Testis (tissue), 3 donors: ENCODE measurements around the gene GATA2. TPM values are rescaled to one million over a fixed set of nuclear protein-coding genes. Genes with fewer than 3 reads are reported as not detected.
A peak's percentile ranks its signal among the peaks of the same experiment; 100 is the strongest.

Experiments used
- DNase-seq: peaks from one replicate; pipeline ENCODE4 v3.0.0-alpha.2; 2019
- H3K27ac ChIP-seq, 2 donors: fragments of 200-600 bp; sonication (generic); one replicate each; pipeline ENCODE4 v1.5.1; 2019
- H3K27me3 ChIP-seq: fragments of 200-600 bp; sonication (generic); one replicate; pipeline ENCODE4 v1.5.1; 2019
- H3K36me3 ChIP-seq: fragments of 200-600 bp; sonication (generic); one replicate; pipeline ENCODE4 v1.5.1; 2017; ENCODE audit warnings: low read depth; ENCODE audit errors: missing control alignments
- H3K4me1 ChIP-seq: fragments of 200-600 bp; sonication (generic); one replicate; pipeline ENCODE4 v1.5.1; 2019
- H3K4me3 ChIP-seq, 2 donors: fragments of 200-600 bp; sonication (generic); one replicate each; pipeline ENCODE4 v1.5.1; 2017 to 2019
- H3K9me3 ChIP-seq: fragments of 200-600 bp; sonication (generic); one replicate; pipeline ENCODE4 v1.5.1; 2017
- CTCF ChIP-seq, 3 experiments: fragments of 450-650 bp in 2 of 3; fragments of 200-600 bp in 1 of 3; sonication (generic) in 1 of 3; IDR thresholded peaks; one replicate each; pipeline ENCODE4 v1.5.1; 2016 to 2019; ENCODE audit warnings: antibody characterized with exemption in 3 of 3, mild to moderate bottlenecking in 2 of 3, moderate library complexity in 1 of 3
- POLR2A ChIP-seq: fragments of 450-650 bp; IDR thresholded peaks from one replicate; pipeline ENCODE4 v1.6.1; 2017; ENCODE audit warnings: antibody characterized with exemption, mild to moderate bottlenecking, moderate library complexity
- WGBS, 2 donors: methylation state at CpG; one replicate each; pipeline ENCODE4 v1.1.5; 2018; 5-methylcytosine and 5-hydroxymethylcytosine counted together
- intact Hi-C: fragments of 100-400 bp; cut with DNase I; formaldehyde crosslinking; loops from one replicate; pipeline ENCODE4 v1.15.1; 2023; ENCODE audit warnings: low total_unique reads
- polyA plus RNA-seq: library from polyadenylated mRNA; stranded (reverse); fragments of 350-450 nt; fragmentation: Illumina TruSeq; extraction: RNeasy Lipid Tissue Mini Kit (QIAGEN cat#74804); gene quantifications from one replicate; pipeline ENCODE4 v1.2.3, GENCODE V29; 2014; ENCODE audit warnings: low read depth, low replicate concordance; ENCODE audit not compliant: insufficient read depth
- total RNA-seq, 2 donors: library from RNA; depleted of rRNA; stranded (reverse); fragments of >200 nt; gene quantifications; one replicate each; pipeline ENCODE4 v1.2.3, GENCODE V29; 2016

Gene GATA2
- total and polyA plus RNA-seq, 3 donors from 2014 or later = 6.6 to 13.5 (median 11.9) TPM

- H3K4me3 ChIP-seq = peak overlapping the region; percentile 41 to 60
- no peak for TF ChIP-seq POLR2A
- TF ChIP-seq CTCF (IDR thresholded peaks at IDR 0.05) = no peak
- intact Hi-C loops = loop anchor here (10.0 kb wide), 1 partner anchor 415 kb away; no protein-coding TSS in a partner anchor
- H3K27ac ChIP-seq = peak overlapping the region in 1 of 2 donors; percentile 45
- H3K36me3 ChIP-seq = no peaks in the 10 kb centered on the region
- no peak for DNase-seq
- 3 to 6% methylated on average over 33 to 58 of the region's 61 CpGs for WGBS, 2 donors
- no peaks in the 10 kb centered on the region for H3K27me3 ChIP-seq
- H3K9me3 ChIP-seq = no peaks in the 10 kb centered on the region
- H3K4me1 ChIP-seq = peaks cover 30% of the 10 kb centered on the region
These were observed 2.9 kb downstream of the GATA2 start for GRCh38 chr3:128489927-128490649.

- no peaks in the 10 kb centered on the region for H3K27me3 ChIP-seq
- TF ChIP-seq CTCF (IDR thresholded peaks at IDR 0.05) (no peak), POLR2A (no peak)
- intact Hi-C loops = no loop called here
- H3K9me3 ChIP-seq = no peaks in the 10 kb centered on the region
- peak overlapping the region in 1 of 2 donors; percentile 45 for H3K27ac ChIP-seq
- H3K4me3 ChIP-seq = peak overlapping the region; percentile 41 to 60
- DNase-seq = no peak
- H3K4me1 ChIP-seq = peaks cover 30% of the 10 kb centered on the region
- no peaks in the 10 kb centered on the region for H3K36me3 ChIP-seq
- 0 to 2% methylated on average over 10 to 20 of the region's 26 CpGs for WGBS, 2 donors
These were observed 3.4 kb downstream of the GATA2 start for GRCh38 chr3:128489674-128489926.

GRCh38 chr3:128488991-128489673, 3.9 kb downstream of the GATA2 start:
- no peaks in the 10 kb centered on the region for H3K36me3 ChIP-seq
- TF ChIP-seq POLR2A (no peak), CTCF (IDR thresholded peaks at IDR 0.05) (no peak)
- intact Hi-C loops = no loop called here
- peak overlapping the region in 1 of 2 donors; percentile 45 for H3K27ac ChIP-seq
- WGBS, 2 donors = 1 to 2% methylated on average over 23 to 58 of the region's 71 CpGs
- H3K4me3 ChIP-seq = peak overlapping the region; percentile 41 to 60
- no peaks in the 10 kb centered on the region for H3K9me3 ChIP-seq
- DNase-seq = no peak
- H3K27me3 ChIP-seq = no peaks in the 10 kb centered on the region
- H3K4me1 ChIP-seq = peaks cover 30% of the 10 kb centered on the region

- 3 to 4% methylated on average over 15 to 21 of the region's 21 CpGs for WGBS, 2 donors
- H3K9me3 ChIP-seq = no peaks in the 10 kb centered on the region
- peaks cover 30% of the 10 kb centered on the region for H3K4me1 ChIP-seq
- H3K36me3 ChIP-seq = no peaks in the 10 kb centered on the region
- peak overlapping the region in 1 of 2 donors; percentile 45 for H3K27ac ChIP-seq
- H3K27me3 ChIP-seq = no peaks in the 10 kb centered on the region
- DNase-seq = no peak
- TF ChIP-seq POLR2A (no peak), CTCF (IDR thresholded peaks at IDR 0.05) (no peak)
- intact Hi-C loops = no loop called here
- H3K4me3 ChIP-seq = peak overlapping the region; percentile 38 to 60
These were observed 4.4 kb downstream of the GATA2 start for GRCh38 chr3:128488636-128488990.
